Testis (tissue), 3 donors: Measurements from ENCODE around the gene DCTD. TPM values are rescaled to one million over a fixed set of nuclear protein-coding genes. Genes with fewer than 3 reads are reported as not detected.

Experiments
- DNase-seq: peaks from one replicate; pipeline ENCODE4 v3.0.0-alpha.2; 2019
- H3K27ac ChIP-seq, 2 donors: fragments of 200-600 bp; sonication (generic); one replicate each; pipeline ENCODE4 v1.5.1; 2019
- H3K27me3 ChIP-seq: fragments of 200-600 bp; sonication (generic); one replicate; pipeline ENCODE4 v1.5.1; 2019
- H3K36me3 ChIP-seq: fragments of 200-600 bp; sonication (generic); one replicate; pipeline ENCODE4 v1.5.1; 2017; ENCODE audit warnings: low read depth; ENCODE audit errors: missing control alignments
- H3K4me1 ChIP-seq: fragments of 200-600 bp; sonication (generic); one replicate; pipeline ENCODE4 v1.5.1; 2019
- H3K4me3 ChIP-seq, 2 donors: fragments of 200-600 bp; sonication (generic); one replicate each; pipeline ENCODE4 v1.5.1; 2017 to 2019
- H3K9me3 ChIP-seq: fragments of 200-600 bp; sonication (generic); one replicate; pipeline ENCODE4 v1.5.1; 2017
- CTCF ChIP-seq, 3 experiments: fragments of 450-650 bp in 2 of 3; fragments of 200-600 bp in 1 of 3; sonication (generic) in 1 of 3; IDR thresholded peaks; one replicate each; pipeline ENCODE4 v1.5.1; 2016 to 2019; ENCODE audit warnings: antibody characterized with exemption in 3 of 3, mild to moderate bottlenecking in 2 of 3, moderate library complexity in 1 of 3
- POLR2A ChIP-seq: fragments of 450-650 bp; IDR thresholded peaks from one replicate; pipeline ENCODE4 v1.6.1; 2017; ENCODE audit warnings: antibody characterized with exemption, mild to moderate bottlenecking, moderate library complexity
- WGBS, 2 donors: methylation state at CpG; one replicate each; pipeline ENCODE4 v1.1.5; 2018; 5-methylcytosine and 5-hydroxymethylcytosine counted together
- intact Hi-C: fragments of 100-400 bp; cut with DNase I; formaldehyde crosslinking; loops from one replicate; pipeline ENCODE4 v1.15.1; 2023; ENCODE audit warnings: low total_unique reads
- polyA plus RNA-seq: library from polyadenylated mRNA; stranded (reverse); fragments of 350-450 nt; fragmentation: Illumina TruSeq; extraction: RNeasy Lipid Tissue Mini Kit (QIAGEN cat#74804); gene quantifications from one replicate; pipeline ENCODE4 v1.2.3, GENCODE V29; 2014; ENCODE audit warnings: low read depth, low replicate concordance; ENCODE audit not compliant: insufficient read depth
- total RNA-seq, 2 donors: library from RNA; depleted of rRNA; stranded (reverse); fragments of >200 nt; gene quantifications; one replicate each; pipeline ENCODE4 v1.2.3, GENCODE V29; 2016

The DCTD gene
- total and polyA plus RNA-seq, 3 donors from 2014 or later: 41.8 to 56.5 (median 45.6) TPM

- Histone ChIP-seq H3K4me3 (no peak overlapping the region), H3K27ac (no peak overlapping the region), H3K4me1 (peaks cover 2% of the 10 kb centered on the region), H3K36me3 (no peaks in the 10 kb centered on the region), H3K27me3 (no peaks in the 10 kb centered on the region), H3K9me3 (no peaks in the 10 kb centered on the region)
- no peak for TF ChIP-seq POLR2A
- no peak for TF ChIP-seq CTCF (IDR thresholded peaks at IDR 0.05)
- DNase-seq: no peak
- 77 to 83% methylated on average over 16 to 17 of the region's 17 CpGs for WGBS, 2 donors
- intact Hi-C loops: no loop called here
Measured at GRCh38 chr4:182862141-182862875, 54.9 kb downstream of the DCTD start.

- WGBS, 2 donors: 81 to 83% methylated on average over 10 of the region's 10 CpGs
- intact Hi-C loops: no loop called here
- no peak overlapping the region for H3K27ac ChIP-seq
- H3K4me1 ChIP-seq: peaks cover 2% of the 10 kb centered on the region
- no peak overlapping the region for H3K4me3 ChIP-seq
- no peaks in the 10 kb centered on the region for H3K27me3 ChIP-seq
- no peaks in the 10 kb centered on the region for H3K36me3 ChIP-seq
- H3K9me3 ChIP-seq: no peaks in the 10 kb centered on the region
- TF ChIP-seq POLR2A (no peak), CTCF (IDR thresholded peaks at IDR 0.05) (no peak)
- no peak for DNase-seq
Measured at GRCh38 chr4:182861346-182861745, 55.8 kb downstream of the DCTD start.

GRCh38 chr4:182859730-182860129 lies 57.5 kb downstream of the DCTD start:
- H3K9me3 ChIP-seq: no peaks in the 10 kb centered on the region
- no peaks in the 10 kb centered on the region for H3K36me3 ChIP-seq
- no peak overlapping the region for H3K4me3 ChIP-seq
- 95 to 100% methylated on average over 2 of the region's 2 CpGs for WGBS, 2 donors
- DNase-seq: no peak
- H3K27me3 ChIP-seq: no peaks in the 10 kb centered on the region
- TF ChIP-seq POLR2A (no peak), CTCF (IDR thresholded peaks at IDR 0.05) (no peak)
- no peak overlapping the region for H3K27ac ChIP-seq
- H3K4me1 ChIP-seq: no peaks in the 10 kb centered on the region
- intact Hi-C loops: no loop called here

- intact Hi-C loops: no loop called here
- Histone ChIP-seq H3K4me3 (no peak overlapping the region), H3K27me3 (no peaks in the 10 kb centered on the region), H3K9me3 (no peaks in the 10 kb centered on the region), H3K27ac (no peak overlapping the region), H3K4me1 (no peaks in the 10 kb centered on the region), H3K36me3 (no peaks in the 10 kb centered on the region)
- WGBS, 2 donors: 58 to 88% methylated on average over 4 of the region's 4 CpGs
- TF ChIP-seq CTCF (IDR thresholded peaks at IDR 0.05): no peak
- TF ChIP-seq POLR2A: no peak
- DNase-seq: no peak
Measured at GRCh38 chr4:182858711-182859110, 58.5 kb downstream of the DCTD start.

DNA sequence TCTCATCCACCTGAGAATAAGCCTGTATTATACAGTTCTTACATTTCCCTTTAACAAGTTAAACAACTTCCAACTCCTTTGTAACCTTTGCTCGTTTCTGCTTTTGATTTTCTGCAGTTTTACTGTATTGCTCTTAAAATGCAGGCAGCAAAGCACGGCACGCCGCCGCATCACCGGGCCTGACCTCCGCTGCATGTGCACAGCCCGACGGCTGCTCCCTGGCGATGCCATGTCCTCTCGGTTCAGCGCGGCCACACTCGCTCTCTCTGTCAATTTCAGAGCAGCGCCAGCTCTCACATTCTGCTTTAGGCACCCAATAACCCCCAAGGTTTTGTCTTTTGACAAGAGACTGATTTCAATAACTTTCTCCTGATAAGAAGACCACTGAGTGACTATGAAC lies 60.3 kb downstream of the DCTD start:
- Histone ChIP-seq H3K4me3 (no peak overlapping the region), H3K9me3 (no peaks in the 10 kb centered on the region), H3K27ac (no peak overlapping the region), H3K4me1 (no peaks in the 10 kb centered on the region), H3K36me3 (no peaks in the 10 kb centered on the region), H3K27me3 (no peaks in the 10 kb centered on the region)
- intact Hi-C loops: no loop called here
- TF ChIP-seq CTCF (IDR thresholded peaks at IDR 0.05): no peak
- no peak for TF ChIP-seq POLR2A
- no peak for DNase-seq
- WGBS, 2 donors: 66 to 81% methylated on average over 15 of the region's 15 CpGs
